ENCODE data around the gene GNA14. TPM values are rescaled to one million over a fixed set of nuclear protein-coding genes. Genes with fewer than 3 reads are reported as not detected.

Gene GNA14
- polyA plus RNA-seq, 1 donor from 2014 or later = 0.40 TPM

GRCh38 chr9:77543131-77543822 lies 104.8 kb downstream of the GNA14 start:
- Histone ChIP-seq H3K9me3 (ENCODE audit: low read length) (peaks cover 13% of the 10 kb centered on the region), H3K4me2 (ENCODE audit: low read length) (no peak overlapping the region), H3K27ac (ENCODE audit: low read length) (no peak overlapping the region), H3K4me3 (ENCODE audit: low read length) (no peak overlapping the region), H2AFZ (ENCODE audit: low read depth, low read length) (no peak overlapping the region), H3K36me3 (ENCODE audit: insufficient read depth, low read length) (no peaks in the 10 kb centered on the region), H3F3A (ENCODE audit: insufficient read depth, low read length, poor library complexity, severe bottlenecking) (no peaks in the 10 kb centered on the region), H3K9ac (ENCODE audit: low read length) (no peak overlapping the region), H4K20me1 (ENCODE audit: insufficient read depth) (no peaks in the 10 kb centered on the region), H3K27me3 (ENCODE audit: insufficient read depth, low read depth, low read length) (no peaks in the 10 kb centered on the region), H3K79me2 (replicated peaks; ENCODE audit: insufficient read depth, low read length) (no peaks in the 10 kb centered on the region), H3K9me2 (ENCODE audit: insufficient read depth, low read length) (no peaks in the 10 kb centered on the region)
- TF ChIP-seq CTCF (IDR thresholded peaks at IDR 0.05; ENCODE audit: poor library complexity, severe bottlenecking) (no peak), EZH2 (IDR thresholded peaks at IDR 0.05; ENCODE audit: borderline replicate concordance, insufficient read depth, low read length, poor library complexity, severe bottlenecking) (no peak), RAD21 (conservative IDR thresholded peaks at IDR 0.05) (no peak), MXI1 (conservative IDR thresholded peaks at IDR 0.05; ENCODE audit: poor library complexity, severe bottlenecking) (no peak), POLR2AphosphoS5 (IDR thresholded peaks at IDR 0.05) (no peak), TAF1 (IDR thresholded peaks at IDR 0.05; ENCODE audit: low read depth) (no peak), EP300 (conservative IDR thresholded peaks at IDR 0.05; ENCODE audit: poor library complexity, severe bottlenecking) (no peak), SMC3 (conservative IDR thresholded peaks at IDR 0.05; ENCODE audit: poor library complexity) (no peak)
- TF ChIP-seq, protein P1, sequence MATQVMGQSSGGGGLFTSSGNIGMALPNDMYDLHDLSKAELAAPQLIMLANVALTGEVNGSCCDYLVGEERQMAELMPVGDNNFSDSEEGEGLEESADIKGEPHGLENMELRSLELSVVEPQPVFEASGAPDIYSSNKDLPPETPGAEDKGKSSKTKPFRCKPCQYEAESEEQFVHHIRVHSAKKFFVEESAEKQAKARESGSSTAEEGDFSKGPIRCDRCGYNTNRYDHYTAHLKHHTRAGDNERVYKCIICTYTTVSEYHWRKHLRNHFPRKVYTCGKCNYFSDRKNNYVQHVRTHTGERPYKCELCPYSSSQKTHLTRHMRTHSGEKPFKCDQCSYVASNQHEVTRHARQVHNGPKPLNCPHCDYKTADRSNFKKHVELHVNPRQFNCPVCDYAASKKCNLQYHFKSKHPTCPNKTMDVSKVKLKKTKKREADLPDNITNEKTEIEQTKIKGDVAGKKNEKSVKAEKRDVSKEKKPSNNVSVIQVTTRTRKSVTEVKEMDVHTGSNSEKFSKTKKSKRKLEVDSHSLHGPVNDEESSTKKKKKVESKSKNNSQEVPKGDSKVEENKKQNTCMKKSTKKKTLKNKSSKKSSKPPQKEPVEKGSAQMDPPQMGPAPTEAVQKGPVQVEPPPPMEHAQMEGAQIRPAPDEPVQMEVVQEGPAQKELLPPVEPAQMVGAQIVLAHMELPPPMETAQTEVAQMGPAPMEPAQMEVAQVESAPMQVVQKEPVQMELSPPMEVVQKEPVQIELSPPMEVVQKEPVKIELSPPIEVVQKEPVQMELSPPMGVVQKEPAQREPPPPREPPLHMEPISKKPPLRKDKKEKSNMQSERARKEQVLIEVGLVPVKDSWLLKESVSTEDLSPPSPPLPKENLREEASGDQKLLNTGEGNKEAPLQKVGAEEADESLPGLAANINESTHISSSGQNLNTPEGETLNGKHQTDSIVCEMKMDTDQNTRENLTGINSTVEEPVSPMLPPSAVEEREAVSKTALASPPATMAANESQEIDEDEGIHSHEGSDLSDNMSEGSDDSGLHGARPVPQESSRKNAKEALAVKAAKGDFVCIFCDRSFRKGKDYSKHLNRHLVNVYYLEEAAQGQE (IDR thresholded peaks at IDR 0.05; ENCODE audit: borderline replicate concordance) = no peak

DNA sequence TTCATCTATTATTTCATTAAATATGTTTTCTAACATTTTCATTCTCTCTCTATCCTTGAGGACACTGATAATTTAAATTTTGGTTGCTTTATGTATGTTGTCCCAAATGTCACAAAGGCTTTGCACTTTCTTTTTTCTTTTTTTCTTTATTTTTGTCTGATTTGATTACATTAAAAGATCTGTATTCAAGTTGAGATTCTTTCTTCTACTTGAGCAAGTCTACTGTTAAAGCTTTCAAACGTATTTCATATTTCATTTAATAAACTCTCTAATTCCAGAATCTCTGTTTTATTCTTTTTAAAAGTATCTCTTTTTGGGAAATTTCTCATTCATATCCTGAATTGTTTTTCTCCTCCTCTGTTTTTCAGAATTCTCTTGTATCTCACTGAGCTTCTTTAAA lies 106.5 kb downstream of the GNA14 start:
- H3K27me3 ChIP-seq (ENCODE audit: insufficient read depth, low read depth, low read length) = no peaks in the 10 kb centered on the region
- no peak overlapping the region for H3K4me2 ChIP-seq (ENCODE audit: low read length)
- H3K36me3 ChIP-seq (ENCODE audit: insufficient read depth, low read length) = no peaks in the 10 kb centered on the region
- H3F3A ChIP-seq (ENCODE audit: insufficient read depth, low read length, poor library complexity, severe bottlenecking) = no peaks in the 10 kb centered on the region
- no peak overlapping the region for H3K4me3 ChIP-seq (ENCODE audit: low read length)
- no peaks in the 10 kb centered on the region for H3K9me2 ChIP-seq (ENCODE audit: insufficient read depth, low read length)
- TF ChIP-seq EP300 (conservative IDR thresholded peaks at IDR 0.05; ENCODE audit: poor library complexity, severe bottlenecking) (no peak), POLR2AphosphoS5 (IDR thresholded peaks at IDR 0.05) (no peak), EZH2 (IDR thresholded peaks at IDR 0.05; ENCODE audit: borderline replicate concordance, insufficient read depth, low read length, poor library complexity, severe bottlenecking) (no peak), RAD21 (conservative IDR thresholded peaks at IDR 0.05) (no peak), SMC3 (conservative IDR thresholded peaks at IDR 0.05; ENCODE audit: poor library complexity) (no peak), TAF1 (IDR thresholded peaks at IDR 0.05; ENCODE audit: low read depth) (no peak), CTCF (IDR thresholded peaks at IDR 0.05; ENCODE audit: poor library complexity, severe bottlenecking) (no peak)
- TF ChIP-seq, protein P1 (IDR thresholded peaks at IDR 0.05; ENCODE audit: borderline replicate concordance) = no peak
- H3K27ac ChIP-seq (ENCODE audit: low read length) = no peak overlapping the region
- H3K9ac ChIP-seq (ENCODE audit: low read length) = no peak overlapping the region
- H2AFZ ChIP-seq (ENCODE audit: low read depth, low read length) = no peak overlapping the region
- no peaks in the 10 kb centered on the region for H4K20me1 ChIP-seq (ENCODE audit: insufficient read depth)
- peaks cover 13% of the 10 kb centered on the region for H3K9me3 ChIP-seq (ENCODE audit: low read length)
- no peaks in the 10 kb centered on the region for H3K79me2 ChIP-seq (replicated peaks; ENCODE audit: insufficient read depth, low read length)
